Neutrophil (primary cell): Measurements from ENCODE around the gene CAMK2B.
"Not testable (repeated sequence)": the region's sequence is repeated elsewhere in the genome, so short reads cannot be mapped to it uniquely, and the experiment has no call there.

Experiments used
- H3K27ac ChIP-seq: fragments of 200-600 bp; sonication (generic); 2 replicates; pipeline ENCODE4 v1.5.1; 2016; ENCODE audit warnings: mild to moderate bottlenecking, moderate library complexity
- H3K27me3 ChIP-seq: fragments of 200-600 bp; sonication (generic); 2 replicates; pipeline ENCODE4 v1.6.0; 2016; ENCODE audit warnings: mild to moderate bottlenecking
- H3K36me3 ChIP-seq: fragments of 200-600 bp; sonication (generic); 2 replicates; pipeline ENCODE4 v1.5.1; 2017
- H3K4me1 ChIP-seq, 2 experiments: fragments of 200-600 bp in 1 of 2; sonication (generic) in 1 of 2; 1 replicate in 1 of 2; 2 replicates in 1 of 2; pipeline versions ENCODE4 v1.5.1 to v1.6.1; 2013 to 2016; ENCODE audit warnings: low read depth in 1 of 2, low read length in 1 of 2, mild to moderate bottlenecking in 1 of 2, moderate library complexity in 1 of 2; ENCODE audit not compliant: control insufficient read depth in 1 of 2, insufficient read depth in 1 of 2
- H3K4me3 ChIP-seq, 2 experiments: fragments of 200-600 bp in 1 of 2; sonication (generic) in 1 of 2; 1 replicate in 1 of 2; 2 replicates in 1 of 2; pipeline ENCODE4 v1.5.1; 2013 to 2016; ENCODE audit warnings: low read depth in 1 of 2, low read length in 1 of 2, mild to moderate bottlenecking in 1 of 2, moderate library complexity in 1 of 2
- H3K9me3 ChIP-seq: fragments of 200-600 bp; sonication (generic); 2 replicates; pipeline ENCODE4 v1.5.1; 2016
- TF ChIP-seq, protein P1 (sequence below): fragments of 200-600 bp; sonication (generic); IDR thresholded peaks from 2 replicates; pipeline ENCODE4 v1.5.1; 2016; ENCODE audit warnings: antibody characterized with exemption

Gene CAMK2B

DNA sequence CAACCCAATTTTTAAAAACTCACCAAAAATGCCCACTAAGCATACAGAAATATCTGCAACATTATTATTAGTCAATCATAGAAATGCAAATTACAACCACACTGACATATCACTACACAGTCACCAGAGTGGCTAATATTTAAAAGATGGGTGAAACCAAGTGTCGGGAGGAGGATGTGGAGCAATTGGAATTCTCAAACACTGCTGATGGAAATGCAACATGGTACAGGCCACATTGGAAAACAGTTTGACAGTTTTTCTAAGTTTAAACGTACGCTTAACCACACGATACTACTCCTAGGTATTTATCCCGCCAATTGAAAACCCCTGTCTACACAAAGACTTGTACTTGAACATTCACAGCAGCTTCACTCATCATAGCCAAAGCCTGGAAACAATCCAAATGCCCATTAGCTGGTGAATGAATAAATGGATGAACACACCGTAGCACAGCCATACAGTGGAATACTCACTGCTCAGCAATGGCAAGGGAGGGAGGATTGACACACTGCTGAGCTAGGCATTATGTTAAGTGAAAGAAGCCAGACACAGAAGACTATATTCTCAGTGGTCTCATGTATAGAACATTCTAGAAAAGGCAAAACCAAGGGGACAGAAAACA is 152.5 kb downstream of the CAMK2B start:
- Histone ChIP-seq H3K27me3 (no peaks in the 10 kb centered on the region), H3K9me3 (no peaks in the 10 kb centered on the region), H3K27ac (no peak overlapping the region), H3K4me3 (no peak overlapping the region), H3K36me3 (no peaks in the 10 kb centered on the region), H3K4me1 (no peaks in the 10 kb centered on the region)
- TF ChIP-seq, protein P1, sequence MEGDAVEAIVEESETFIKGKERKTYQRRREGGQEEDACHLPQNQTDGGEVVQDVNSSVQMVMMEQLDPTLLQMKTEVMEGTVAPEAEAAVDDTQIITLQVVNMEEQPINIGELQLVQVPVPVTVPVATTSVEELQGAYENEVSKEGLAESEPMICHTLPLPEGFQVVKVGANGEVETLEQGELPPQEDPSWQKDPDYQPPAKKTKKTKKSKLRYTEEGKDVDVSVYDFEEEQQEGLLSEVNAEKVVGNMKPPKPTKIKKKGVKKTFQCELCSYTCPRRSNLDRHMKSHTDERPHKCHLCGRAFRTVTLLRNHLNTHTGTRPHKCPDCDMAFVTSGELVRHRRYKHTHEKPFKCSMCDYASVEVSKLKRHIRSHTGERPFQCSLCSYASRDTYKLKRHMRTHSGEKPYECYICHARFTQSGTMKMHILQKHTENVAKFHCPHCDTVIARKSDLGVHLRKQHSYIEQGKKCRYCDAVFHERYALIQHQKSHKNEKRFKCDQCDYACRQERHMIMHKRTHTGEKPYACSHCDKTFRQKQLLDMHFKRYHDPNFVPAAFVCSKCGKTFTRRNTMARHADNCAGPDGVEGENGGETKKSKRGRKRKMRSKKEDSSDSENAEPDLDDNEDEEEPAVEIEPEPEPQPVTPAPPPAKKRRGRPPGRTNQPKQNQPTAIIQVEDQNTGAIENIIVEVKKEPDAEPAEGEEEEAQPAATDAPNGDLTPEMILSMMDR: no peak

DNA sequence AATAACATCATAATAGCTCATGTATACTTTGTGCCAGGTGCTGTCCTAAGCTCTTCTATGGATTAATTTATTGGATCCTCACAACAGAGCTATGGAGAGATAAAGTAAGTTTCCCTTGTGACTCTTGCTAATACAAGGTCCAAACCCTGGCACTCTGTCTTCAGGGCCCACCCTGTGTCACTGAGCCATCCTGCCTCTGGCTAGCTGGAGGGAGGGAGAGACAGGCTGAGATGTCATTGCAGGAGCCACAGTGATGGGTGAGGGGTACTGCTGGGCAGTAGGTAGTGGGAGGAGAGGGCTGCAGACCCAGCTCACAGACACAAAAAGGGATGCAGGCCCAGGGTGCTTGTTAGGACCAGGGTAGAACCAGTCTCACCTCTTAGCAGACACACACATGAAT is 153.0 kb downstream of the CAMK2B start:
- no peaks in the 10 kb centered on the region for H3K4me1 ChIP-seq
- TF ChIP-seq, protein P1: no peak
- no peaks in the 10 kb centered on the region for H3K9me3 ChIP-seq
- H3K27me3 ChIP-seq: no peaks in the 10 kb centered on the region
- no peaks in the 10 kb centered on the region for H3K36me3 ChIP-seq
- no peak overlapping the region for H3K4me3 ChIP-seq
- H3K27ac ChIP-seq: no peak overlapping the region

DNA sequence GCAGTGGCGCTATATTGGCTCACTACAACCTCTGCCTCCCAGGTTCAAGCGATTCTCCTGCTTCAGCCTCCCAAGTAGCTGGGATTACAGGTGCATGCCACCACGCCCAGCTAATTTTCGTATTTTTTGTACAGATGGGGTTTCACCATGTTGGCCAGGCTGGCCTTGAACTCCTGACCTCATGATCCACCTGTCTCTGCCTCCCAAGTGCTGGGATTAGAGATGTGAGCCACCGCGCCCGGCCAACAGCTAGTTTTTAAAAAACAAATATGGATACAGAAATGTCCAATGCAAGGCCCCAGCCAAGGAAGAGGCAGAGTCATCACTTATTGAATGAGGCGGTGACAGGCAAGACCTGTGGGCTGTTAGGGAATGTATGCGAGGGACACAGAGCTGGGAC is 153.5 kb downstream of the CAMK2B start:
- H3K9me3 ChIP-seq, H3K4me1 ChIP-seq, H3K36me3 ChIP-seq, H3K4me3 ChIP-seq, H3K27me3 ChIP-seq, H3K27ac ChIP-seq: not testable (repeated sequence)

DNA sequence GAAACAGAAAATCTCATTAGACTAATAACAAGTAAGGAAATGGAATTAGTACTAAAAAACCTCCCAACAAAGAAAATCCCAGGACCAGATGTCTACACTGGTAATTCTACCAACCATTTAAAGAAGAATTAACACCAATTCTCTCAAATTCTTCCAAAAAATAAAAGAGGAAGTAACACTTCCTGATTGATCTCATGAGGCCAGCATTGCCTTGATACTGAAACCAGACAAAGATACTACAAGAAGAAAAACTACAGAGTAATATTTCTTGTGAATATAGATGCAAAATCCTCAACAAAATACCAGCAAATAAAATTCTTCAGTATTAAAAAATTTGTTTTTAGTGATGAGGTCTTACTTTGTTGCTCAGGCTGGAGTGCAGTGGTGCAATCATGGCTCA is 157.5 kb downstream of the CAMK2B start:
- H3K4me1 ChIP-seq: no peaks in the 10 kb centered on the region
- no peak overlapping the region for H3K4me3 ChIP-seq
- no peaks in the 10 kb centered on the region for H3K9me3 ChIP-seq
- no peak overlapping the region for H3K27ac ChIP-seq
- no peaks in the 10 kb centered on the region for H3K27me3 ChIP-seq
- H3K36me3 ChIP-seq: no peaks in the 10 kb centered on the region
- TF ChIP-seq, protein P1: no peak
